ENCODE measurements around the gene C20orf144.

The C20orf144 gene

DNA sequence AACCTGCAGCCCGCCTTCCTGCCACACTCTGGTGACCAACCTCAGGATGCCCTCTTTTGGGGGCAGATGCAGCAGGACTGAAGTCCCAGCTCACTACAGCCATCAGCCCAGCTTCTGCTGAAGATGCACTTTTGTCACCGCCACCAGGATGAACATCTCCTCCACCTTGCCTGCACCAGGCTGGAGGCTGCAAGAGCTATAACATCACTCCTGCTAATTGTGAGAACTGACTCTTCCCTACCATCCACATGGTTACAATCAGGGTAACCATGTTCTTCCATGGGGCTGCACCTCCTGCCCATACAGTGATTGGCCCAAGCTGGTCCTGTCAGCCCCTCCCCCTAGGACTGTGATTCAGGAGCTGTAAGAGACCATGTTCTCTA is 2.6 kb downstream of the C20orf144 start:
- DNase-seq (ENCODE audit: low read depth), result no peak

DNA sequence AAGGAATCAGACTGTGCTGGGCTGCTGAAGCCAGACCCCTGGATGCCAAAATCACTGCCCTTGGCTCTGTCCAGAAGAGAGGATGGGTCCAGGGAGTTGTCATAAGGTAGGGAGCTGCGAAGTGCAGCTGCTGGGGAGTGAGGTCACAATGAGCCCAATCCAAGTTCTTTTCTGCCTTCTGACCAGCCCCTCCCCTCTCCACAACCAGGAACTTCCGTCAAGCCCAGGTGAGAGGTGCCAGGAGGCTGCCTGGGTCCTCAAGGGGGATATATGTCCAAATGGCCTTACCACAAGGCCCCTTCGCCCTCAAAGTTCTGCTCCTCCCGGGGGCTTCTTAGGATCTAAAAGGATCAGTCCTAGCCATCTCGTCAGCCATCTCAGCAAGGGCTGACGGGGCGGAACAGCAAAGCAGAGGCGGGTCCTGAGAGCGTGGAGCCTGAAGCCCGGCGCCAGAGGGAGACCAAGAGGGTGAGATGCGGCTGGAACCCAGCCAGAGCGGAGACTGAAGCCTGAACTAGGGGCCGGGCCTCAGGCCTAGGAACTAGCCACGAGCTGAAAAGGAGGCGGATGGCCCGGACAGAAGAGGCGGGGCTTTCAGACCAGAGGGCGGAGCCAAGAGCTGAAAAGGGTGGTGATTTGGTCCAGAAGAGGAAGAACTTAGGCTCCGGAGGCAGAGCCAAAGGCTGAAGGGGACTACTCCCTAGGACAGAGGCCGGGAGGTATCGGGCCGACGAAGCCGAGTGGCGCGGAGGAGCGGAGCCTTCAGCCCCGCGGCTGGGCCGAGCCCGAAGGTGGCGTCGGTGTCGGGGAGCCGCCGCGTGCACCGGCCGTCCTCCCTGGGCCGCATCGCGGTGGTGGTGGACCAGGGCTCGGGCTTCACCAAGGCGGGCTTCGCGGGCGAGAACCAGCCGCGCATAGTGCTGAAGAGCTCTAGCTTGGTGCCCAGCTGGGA is 4.4 kb downstream of the C20orf144 start, which contains the start of gene ACTL10:
Gene ACTL10 (plus strand): TSS at position 651 of the 952 bp plus-strand sequence. CDS start 555 bp downstream, outside the sequence.
- DNase-seq (ENCODE audit: low read depth), result peak; percentile 69

DNA sequence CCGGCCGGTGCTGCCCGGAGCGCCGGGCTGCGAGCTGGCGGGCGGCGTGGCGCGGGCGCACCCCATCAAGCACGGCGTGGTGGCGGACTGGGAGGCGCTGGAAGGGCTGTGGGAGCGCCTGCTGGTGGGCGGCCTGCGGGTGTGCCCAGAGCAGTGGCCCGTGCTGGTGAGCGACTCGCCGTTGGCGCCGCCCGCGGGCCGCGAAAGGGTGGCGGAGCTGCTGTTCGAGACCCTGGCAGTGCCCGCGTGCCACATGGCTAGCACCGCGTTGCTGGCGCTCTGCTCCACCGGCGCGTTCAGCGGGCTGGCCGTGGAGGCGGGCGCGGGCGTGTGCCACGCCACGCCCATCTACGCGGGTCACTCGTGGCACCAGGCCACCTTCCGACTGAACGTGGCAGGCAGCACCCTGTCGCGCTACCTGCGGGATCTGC is 5.1 kb downstream of the C20orf144 start:
- DNase-seq (ENCODE audit: low read depth), result peak; percentile 38

DNA sequence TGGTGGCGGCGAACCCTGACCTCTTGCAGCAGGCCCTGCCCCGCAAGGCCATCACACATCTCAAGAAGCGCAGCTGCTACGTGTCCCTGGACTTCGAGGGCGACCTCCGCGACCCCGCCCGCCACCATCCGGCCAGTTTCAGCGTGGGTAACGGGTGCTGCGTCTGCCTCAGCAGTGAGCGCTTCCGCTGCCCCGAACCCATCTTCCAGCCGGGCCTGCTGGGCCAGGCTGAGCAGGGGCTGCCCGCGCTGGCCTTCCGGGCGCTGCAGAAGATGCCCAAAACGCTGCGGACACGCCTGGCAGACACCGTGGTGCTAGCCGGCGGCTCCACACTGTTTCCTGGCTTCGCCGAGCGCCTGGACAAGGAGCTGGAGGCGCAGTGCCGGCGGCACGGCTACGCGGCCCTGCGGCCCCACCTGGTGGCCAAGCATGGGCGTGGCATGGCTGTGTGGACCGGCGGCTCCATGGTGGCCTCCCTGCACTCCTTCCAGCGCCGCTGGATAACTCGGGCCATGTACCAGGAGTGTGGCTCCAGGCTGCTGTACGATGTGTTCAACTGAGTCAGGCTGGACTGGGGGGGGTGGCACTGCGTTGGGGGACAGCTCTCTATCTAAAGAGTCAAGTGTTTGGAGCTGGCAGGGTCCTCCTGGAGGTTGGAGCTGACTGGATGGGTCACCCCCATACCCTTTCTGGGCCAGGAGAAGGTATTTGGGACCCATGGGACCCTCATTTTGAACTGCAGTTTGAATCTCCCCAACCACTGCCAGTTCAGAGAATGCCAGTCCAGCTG is 5.7 kb downstream of the C20orf144 start:
- DNase-seq (ENCODE audit: low read depth), result peak; percentile 59

DNA sequence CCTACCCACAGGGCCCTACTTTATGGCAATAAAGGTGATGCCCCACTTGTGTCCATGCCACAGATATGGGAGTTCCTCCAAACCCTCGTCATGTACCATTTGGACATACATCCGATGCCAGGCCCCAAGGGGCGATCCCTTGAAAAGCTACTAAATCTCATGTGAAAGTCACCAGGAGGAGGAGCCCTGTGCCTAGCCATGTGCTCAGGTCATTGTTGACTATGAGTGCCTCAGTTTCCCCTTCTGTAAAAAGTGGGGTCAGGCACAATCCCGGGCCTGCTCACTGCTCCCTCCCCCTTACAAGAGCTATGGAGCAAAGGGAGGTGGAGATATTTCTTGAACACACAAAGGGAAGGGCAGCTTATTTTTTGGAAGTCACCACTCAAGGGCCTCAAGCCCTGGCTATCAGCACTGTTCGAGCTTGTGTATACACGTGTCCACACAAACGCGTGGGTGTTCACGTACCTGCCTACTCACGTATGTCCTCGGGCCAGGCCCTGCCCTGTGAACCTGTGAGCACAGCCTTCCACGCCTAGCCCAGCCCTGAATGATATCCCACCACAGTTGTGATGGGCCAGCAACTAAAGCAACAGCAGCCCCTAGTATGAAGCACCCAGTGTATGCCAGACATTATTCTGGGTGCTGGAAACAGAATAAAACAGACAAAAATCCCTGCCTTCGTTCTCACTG is 6.5 kb downstream of the C20orf144 start:
- DNase-seq (ENCODE audit: low read depth), result no peak

DNA sequence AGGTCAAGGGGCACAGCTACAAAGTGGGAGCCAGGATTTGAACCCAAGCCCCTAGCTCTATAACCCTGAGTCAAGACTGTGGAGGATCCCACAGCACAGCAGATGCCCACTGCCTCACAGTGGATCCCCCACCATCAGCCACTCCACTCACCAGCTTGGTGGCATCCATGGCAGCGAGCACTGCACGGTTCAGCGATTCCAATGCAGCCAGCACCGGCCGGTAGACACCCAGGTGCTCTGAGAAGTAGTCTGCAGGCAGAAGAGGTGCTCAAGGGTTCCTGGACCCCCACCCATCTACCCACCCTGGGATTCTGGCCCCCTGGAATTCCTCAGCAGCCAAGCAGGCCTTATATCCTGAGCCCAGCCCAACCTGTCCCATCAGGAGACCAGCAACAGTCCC is 7.1 kb downstream of the C20orf144 start:
- DNase-seq (ENCODE audit: low read depth), result no peak

DNA sequence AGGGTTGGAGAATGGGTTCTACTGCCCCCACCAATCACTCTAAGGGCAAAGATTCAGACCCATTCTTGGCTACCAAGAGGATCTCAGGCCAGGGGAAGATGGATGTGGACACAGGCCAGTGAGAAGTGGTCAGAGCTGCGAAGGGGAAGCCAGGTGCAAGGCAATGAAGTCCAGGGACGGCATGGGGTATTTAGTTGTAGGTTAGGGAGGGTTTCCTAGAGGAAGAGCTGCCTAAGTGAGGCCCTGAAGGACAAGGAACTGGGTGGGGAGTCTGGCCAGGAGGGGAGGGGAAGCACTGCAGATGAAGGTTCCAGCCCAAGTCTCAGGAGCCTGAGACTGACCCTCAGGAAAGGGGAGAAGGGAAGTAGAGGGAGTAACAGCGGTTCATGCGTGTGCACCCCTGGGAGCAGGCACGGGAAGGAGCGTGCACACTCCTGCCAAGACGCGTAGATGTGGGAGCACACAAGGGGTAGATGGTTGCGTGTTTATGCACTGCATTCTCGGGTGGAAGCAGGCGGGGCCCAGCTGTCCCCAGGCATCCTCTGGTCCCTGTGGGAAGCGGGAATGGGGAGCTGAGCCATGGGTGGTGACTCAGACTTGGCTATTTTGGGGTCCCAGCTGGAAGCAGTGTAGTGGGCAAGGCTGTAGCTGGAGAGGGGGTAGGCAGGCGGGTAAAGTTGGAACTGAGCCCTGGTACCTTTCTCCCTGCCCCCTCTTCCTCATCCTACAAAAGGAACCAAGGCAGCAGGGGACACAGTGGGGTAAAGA is 7.9 kb downstream of the C20orf144 start:
- DNase-seq (ENCODE audit: low read depth), result no peak

DNA sequence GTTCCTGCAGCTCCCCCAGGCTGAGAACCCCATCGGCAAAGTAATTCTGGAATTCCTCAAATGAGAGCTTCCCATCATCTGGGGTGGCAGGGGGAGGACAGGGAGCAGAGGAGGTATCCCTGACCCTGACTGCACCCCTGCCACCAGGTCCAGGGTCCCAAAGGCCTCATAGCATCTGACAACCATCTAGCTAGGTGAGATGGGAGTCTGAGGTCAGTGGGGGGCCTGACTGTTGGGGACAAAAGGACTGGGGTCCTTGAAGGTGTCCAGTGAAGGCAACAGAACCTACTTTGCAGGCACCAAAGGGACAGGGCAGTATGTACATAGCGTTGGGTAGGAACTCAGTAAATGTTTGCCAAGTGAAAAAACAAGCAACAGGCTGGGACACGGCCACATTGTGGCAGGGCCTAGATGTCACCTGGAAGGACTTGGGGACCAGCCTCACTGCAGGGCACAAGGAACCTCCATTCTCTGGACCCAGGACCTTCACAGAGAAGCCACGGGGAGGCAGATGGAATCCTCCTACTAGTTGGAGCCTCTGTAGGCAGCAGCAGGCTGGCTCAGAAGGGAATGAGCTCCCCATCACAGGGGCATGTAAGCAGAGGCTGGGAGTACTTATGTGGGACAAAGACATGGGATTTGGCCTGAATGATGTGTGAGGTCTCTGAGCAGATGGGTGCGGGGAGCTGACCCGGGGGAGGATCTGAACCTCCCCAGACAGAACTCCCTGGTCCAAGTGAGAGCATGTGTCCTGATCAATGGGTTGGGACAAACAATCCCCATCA is 8.8 kb downstream of the C20orf144 start:
- no peak for DNase-seq (ENCODE audit: low read depth)

DNA sequence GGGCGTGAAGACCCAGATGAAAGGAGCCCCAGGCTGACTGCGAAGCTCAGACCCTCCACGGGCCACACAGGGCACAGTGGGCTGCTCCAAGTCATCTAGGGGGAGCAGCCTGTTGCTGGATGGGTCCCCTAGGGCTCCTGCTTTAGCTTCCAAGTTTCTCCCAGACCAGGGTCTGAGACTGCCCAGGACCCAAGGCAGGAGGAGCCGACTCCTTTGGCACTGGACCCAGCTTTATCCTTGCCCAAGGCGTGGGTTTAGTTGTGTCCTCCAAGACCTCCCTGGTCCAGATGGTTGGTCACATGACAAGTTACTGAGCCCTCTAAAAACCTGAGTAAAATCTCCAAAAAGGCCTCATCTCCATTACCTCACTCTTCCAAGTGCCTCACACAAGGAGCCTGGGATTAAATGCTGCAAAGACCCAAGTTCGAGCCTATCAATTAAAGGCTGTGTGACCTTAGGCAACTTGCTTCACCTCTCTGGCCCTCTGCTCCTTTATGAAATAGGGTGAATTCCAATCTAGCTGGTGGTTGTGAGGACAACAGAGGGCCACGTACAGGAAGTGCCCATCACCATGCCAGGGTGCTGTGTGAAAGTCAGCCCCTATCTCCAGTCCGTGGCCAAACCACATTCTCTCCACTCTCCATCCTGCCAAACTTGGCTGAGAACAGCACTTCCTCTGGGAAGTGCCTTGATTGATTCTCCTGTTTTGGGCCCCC is 9.6 kb downstream of the C20orf144 start:
- DNase-seq (ENCODE audit: low read depth), result no peak

DNA sequence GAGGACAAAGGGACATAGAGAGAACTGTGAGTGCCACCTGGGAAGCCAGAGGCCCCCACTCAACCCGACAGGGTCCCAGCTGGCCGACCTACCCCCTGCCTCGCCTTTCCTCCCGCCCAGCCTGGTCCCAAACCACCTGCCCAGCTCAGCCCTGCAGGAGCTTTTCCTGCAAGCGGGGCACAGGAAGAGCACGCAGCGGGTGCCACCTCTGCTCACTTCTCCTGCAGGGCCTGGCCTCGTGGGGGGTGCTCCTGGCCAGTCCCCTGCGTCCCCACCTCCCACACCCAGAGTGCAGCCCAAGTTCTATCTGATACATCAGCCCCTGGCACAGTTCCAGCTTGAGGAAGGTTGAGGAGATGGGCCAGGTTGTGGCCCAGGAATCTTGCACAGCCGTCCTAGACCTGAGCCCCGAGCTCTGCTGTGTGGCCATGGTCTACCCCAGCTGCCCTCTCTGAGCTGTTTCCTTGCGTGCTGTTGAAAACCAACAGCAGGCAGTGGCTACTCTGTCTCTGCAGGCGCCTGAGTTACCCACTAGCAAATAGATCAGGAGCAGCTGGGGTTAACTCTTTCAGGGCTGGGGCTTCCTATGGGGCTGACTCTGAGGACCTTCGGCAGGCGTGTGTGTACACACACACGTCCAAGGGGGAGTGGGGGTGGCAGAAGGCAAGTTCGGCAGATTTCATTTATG is 10.4 kb downstream of the C20orf144 start:
- DNase-seq (ENCODE audit: low read depth), result no peak

DNA sequence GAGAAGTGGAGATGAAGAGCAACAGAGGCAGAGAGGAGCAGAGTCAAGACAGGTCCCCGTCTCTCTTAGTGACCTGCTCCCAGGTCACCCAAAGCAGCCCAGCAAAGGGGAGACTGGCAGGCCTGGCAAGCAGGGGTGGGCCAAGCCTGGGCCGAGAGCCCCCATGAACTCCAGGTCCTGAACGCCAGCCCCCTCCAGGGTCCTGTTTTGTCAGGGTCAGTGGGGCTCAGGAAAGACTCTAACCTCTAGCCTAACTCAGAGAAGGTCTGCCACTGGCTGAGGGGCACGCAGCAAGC is 10.9 kb downstream of the C20orf144 start:
- no peak for DNase-seq (ENCODE audit: low read depth)

DNA sequence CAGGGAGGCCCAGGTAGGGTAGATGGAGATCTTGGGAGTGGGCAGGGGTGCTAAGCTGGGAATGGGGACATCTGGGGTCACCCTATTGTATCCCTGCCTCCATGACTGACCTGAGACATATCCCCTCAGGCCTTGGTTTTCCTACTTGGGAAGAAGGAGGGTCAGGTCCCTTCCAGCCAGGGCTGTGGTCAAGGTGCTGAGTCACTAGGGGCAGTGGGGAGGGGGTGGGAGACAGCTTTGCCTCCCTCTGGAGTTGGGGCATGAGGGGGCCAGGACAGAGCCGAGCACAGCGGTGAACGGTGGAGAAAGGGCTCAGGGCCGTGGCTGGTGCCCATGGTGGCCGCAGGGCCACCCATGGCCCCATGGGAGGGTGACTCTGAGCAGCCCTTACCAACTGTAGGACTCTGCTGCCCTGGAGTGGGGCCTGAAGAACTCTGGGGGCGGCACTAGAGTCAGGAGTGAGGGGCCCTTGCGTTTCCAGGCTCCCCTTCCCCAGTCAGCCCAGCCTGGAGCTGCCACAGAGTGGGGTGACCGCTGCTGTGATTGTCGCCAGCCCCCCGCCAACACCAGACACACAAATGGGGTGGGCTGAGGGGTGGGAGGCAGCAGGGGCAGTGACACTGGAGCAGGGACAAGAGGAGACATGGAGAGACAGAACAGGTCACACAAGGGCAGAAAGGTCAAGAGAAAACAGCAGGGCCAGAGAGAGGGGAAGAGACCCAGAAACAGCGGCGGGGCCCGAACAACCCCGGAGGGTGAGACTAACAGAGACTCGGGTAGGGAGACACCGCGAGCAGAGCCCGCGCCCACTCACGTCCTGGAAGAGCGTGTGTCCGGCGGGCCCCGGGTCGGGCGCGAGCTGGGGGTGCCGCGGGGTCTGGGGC is 11.5 kb downstream of the C20orf144 start:
- no peak for DNase-seq (ENCODE audit: low read depth)

DNA sequence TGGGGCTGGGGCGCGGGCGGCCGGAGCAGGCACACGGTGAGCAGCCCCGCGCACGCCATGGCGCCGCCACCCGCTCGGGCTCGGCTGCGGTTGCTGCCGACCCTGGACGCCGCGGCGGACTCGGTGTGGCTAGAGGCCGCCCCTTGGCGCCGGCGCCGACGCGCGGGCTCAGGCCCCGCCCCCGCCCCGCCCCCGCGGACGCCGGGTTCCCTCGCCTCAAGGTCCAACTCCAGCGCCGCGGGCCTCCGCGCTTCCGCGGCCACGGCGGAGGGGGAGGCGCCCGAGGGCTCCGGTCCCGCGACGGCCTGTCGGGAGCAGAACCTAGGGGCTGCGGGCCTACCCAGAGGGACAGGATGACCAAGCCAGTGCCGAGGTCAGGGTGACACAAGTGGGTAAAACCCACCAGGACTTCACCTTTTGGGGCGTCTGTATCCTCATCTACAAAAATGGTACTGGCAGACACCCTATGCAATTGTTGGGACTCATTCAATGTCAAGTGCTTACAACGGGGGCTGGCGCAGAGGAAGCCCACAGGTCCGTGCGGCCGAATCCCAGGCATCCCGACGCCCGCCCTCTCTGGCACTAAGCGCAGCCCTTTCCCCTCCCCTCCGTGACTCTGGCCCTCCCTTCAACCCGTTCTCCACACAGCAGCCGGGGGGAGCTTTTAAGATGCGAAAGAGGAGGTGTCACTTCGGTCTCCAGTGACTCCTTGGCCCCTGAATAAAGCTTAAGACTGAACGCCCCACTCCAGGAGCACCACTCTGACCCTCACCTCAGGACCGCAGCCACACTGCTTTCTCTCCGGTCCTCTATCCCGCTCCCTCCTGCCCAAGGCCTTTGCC is 12.4 kb downstream of the C20orf144 start, which contains the start of gene NECAB3:
Gene NECAB3 (minus strand): TSS at position 135 of the 842 bp plus-strand sequence. CDS start 76 bp downstream, at position 59.
- DNase-seq (ENCODE audit: low read depth), result peak; percentile 49

DNA sequence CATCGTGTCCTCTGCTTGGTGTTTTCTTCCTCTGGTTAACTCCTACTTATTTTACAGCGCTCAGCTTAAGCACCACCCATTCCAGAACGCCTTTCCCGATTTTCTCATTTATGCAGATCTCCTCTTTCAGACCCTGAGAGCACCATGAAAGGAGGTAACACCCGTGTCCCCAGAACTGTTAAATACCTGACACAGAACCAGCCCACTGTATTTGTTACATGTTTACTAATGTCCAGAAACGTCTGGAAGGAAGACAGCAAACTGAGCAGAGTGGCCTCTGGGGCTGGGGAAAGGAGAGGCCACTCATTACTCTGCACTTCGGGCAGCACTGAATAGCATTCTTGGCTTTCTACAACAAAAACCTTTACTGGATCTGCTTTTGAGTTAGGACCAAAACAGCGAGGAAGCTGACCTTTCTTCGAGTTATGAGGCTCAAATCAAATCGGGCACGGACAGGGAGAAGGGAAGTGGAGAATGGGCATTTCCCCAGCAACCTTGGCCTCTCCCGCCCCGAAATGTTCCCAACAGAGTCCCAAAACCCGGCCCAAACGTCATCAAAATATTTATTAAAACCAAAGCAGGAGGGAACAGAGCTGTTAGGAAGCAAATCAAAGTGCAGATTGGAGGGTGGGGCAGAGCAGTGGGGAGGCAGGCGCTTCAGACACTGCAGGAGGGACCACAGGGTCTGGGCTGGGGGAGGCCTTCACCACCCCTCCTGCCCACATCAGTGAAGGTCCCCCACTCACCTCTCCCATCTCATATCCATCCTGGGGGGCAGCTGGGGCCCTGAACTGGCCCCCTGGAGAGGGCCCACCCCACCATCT is 13.2 kb downstream of the C20orf144 start:
- no peak for DNase-seq (ENCODE audit: low read depth)

DNA sequence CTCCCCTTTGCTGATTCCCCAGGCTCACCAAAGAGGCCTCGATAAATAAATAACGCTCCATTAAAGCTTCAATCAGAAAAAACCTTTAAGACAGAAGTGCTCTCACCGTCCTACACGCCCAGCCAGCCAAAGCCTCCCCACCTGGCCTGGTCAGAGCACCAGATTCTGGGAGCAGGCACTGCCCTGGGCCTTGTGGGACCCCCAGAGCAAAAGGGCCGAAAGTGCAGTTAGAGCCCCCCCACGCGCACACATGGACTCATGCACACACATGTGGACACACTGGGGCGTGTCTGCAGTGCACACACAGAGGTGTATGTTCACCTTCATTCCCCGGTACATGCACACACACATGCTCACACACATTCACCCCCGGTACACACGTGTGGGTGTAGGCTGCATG is 14.0 kb downstream of the C20orf144 start:
- DNase-seq (ENCODE audit: low read depth), result no peak

Data from stimulated activated CD8-positive, alpha-beta memory T cell treated with anti-CD3 and anti-CD28 coated beads, Interleukin-12 subunit alpha, Interleukin-12 subunit beta, amount 100 ng/mL, for 4 hours (primary cell).